Measurements from ENCODE around the gene RGS6.
"Not testable (repeated sequence)": the region's sequence is repeated elsewhere in the genome, so short reads cannot be mapped to it uniquely, and the experiment has no call there.

Gene RGS6

GRCh38 chr14:72451054-72451972 is 519.1 kb downstream of the RGS6 start:
- peak in 12 of 42 donors; percentile 5 to 64 (median 25) for DNase-seq

GRCh38 chr14:72452774-72453173 is 520.5 kb downstream of the RGS6 start:
- intact Hi-C loops (cut with DNase I) = no loop called here
- DNase-seq = no peak

More at GRCh38 chr14:72451054-72451972, 519.1 kb downstream of the RGS6 start:
- intact Hi-C loops (cut with DNase I) = no loop called here

- no peak for DNase-seq
- intact Hi-C loops (cut with DNase I) = no loop called here
Measured at GRCh38 chr14:72454388-72455160, 522.3 kb downstream of the RGS6 start.

- no peak for DNase-seq
- intact Hi-C loops (cut with DNase I) = no loop called here
Measured at GRCh38 chr14:72457641-72458040, 525.4 kb downstream of the RGS6 start.

GRCh38 chr14:72462056-72462455 is 529.8 kb downstream of the RGS6 start:
- no peak for DNase-seq
- intact Hi-C loops (cut with DNase I) = no loop called here

GRCh38 chr14:72463291-72463866 is 531.1 kb downstream of the RGS6 start:
- DNase-seq = no peak
- intact Hi-C loops (cut with DNase I) = no loop called here

GRCh38 chr14:72464226-72464625 is 532.0 kb downstream of the RGS6 start:
- intact Hi-C loops (cut with DNase I) = no loop called here
- no peak for DNase-seq

GRCh38 chr14:72466325-72466724 is 534.1 kb downstream of the RGS6 start:
- intact Hi-C loops (cut with DNase I) = no loop called here
- no peak for DNase-seq

GRCh38 chr14:72471346-72471745 is 539.1 kb downstream of the RGS6 start:
- no peak for DNase-seq
- intact Hi-C loops (cut with DNase I) = no loop called here

- intact Hi-C loops (cut with DNase I) = no loop called here
- no peak for DNase-seq
Measured at GRCh38 chr14:72472845-72473244, 540.6 kb downstream of the RGS6 start.

- intact Hi-C loops (cut with DNase I) = no loop called here
- peak in 6 of 42 donors; percentile 1 to 60 (median 11) for DNase-seq
Measured at GRCh38 chr14:72476657-72477499, 544.6 kb downstream of the RGS6 start.

- intact Hi-C loops (cut with DNase I) = not testable (repeated sequence)
Measured at GRCh38 chr14:72477578-72477977, 545.3 kb downstream of the RGS6 start.

GRCh38 chr14:72478471-72478893 is 546.3 kb downstream of the RGS6 start:
- intact Hi-C loops (cut with DNase I) = no loop called here
- no peak for DNase-seq

More at GRCh38 chr14:72477578-72477977, 545.3 kb downstream of the RGS6 start:
- DNase-seq = not testable (repeated sequence)

- intact Hi-C loops (cut with DNase I) = no loop called here
Measured at GRCh38 chr14:72479461-72479931, 547.3 kb downstream of the RGS6 start.

GRCh38 chr14:72480464-72481243 is 548.4 kb downstream of the RGS6 start:
- intact Hi-C loops (cut with DNase I) = no loop called here
- DNase-seq = no peak

More at GRCh38 chr14:72479461-72479931, 547.3 kb downstream of the RGS6 start:
- no peak for DNase-seq

- intact Hi-C loops (cut with DNase I) = no loop called here
- no peak for DNase-seq
Measured at GRCh38 chr14:72483311-72483710, 551.1 kb downstream of the RGS6 start.

- intact Hi-C loops (cut with DNase I) = no loop called here
- DNase-seq = no peak
Measured at GRCh38 chr14:72485695-72486094, 553.5 kb downstream of the RGS6 start.

GRCh38 chr14:72488514-72488913 is 556.3 kb downstream of the RGS6 start:
- intact Hi-C loops (cut with DNase I) = no loop called here
- DNase-seq = no peak

Measured in head of caudate nucleus (tissue), 42 donors.